HepG2 (cell line): ENCODE measurements around the gene DUSP15. TPM values are rescaled to one million over a fixed set of nuclear protein-coding genes. Genes with fewer than 3 reads are reported as not detected.

Experiments used
- CEBPZ ChIP-seq: IDR thresholded peaks from 2 replicates; pipeline ENCODE4 v1.6.1; 2012; ENCODE audit warnings: low read length, improper control_type of control experiment
- FOXO4 ChIP-seq: sonication (generic); formaldehyde crosslinking; conservative IDR thresholded peaks from 2 replicates; pipeline ENCODE4 v1.8.1; 2023; ENCODE audit warnings: missing genetic modification reagents
- HES4 ChIP-seq: sonication (generic); formaldehyde crosslinking; IDR thresholded peaks from 2 replicates; pipeline ENCODE4 v1.9.0; 2021; ENCODE audit warnings: mild to moderate bottlenecking, missing genetic modification reagents, borderline replicate concordance
- HOMEZ ChIP-seq: IDR thresholded peaks from 2 replicates; pipeline ENCODE4 v1.6.1; 2016; ENCODE audit warnings: low read depth
- ISX ChIP-seq: sonication (generic); formaldehyde crosslinking; conservative IDR thresholded peaks from 2 replicates; pipeline ENCODE4 v1.5.0; 2020; ENCODE audit warnings: missing genetic modification reagents
- JARID2 ChIP-seq: sonication (generic); formaldehyde crosslinking; IDR thresholded peaks from 2 replicates; pipeline ENCODE4 v1.8.1; 2023; ENCODE audit warnings: missing genetic modification reagents, inconsistent platforms; ENCODE audit not compliant: insufficient replicate concordance
- KLF12 ChIP-seq: sonication (generic); formaldehyde crosslinking; IDR thresholded peaks from 2 replicates; pipeline ENCODE4 v1.4.0; 2020; ENCODE audit warnings: missing genetic modification reagents, borderline replicate concordance
- MBD4 ChIP-seq: IDR thresholded peaks from 2 replicates; pipeline ENCODE4 v1.6.1; 2012; ENCODE audit warnings: low read length, inconsistent platforms, borderline replicate concordance
- NR2F6 ChIP-seq, 2 experiments: IDR thresholded peaks; 2 replicates each; pipeline ENCODE4 v1.6.1; 2016; ENCODE audit warnings: antibody characterized with exemption in 1 of 2, mild to moderate bottlenecking in 1 of 2
- PCBP2 ChIP-seq: fragments of 200-400 bp; formaldehyde crosslinking; optimal IDR thresholded peaks from 2 replicates; pipeline ENCODE3; 2018; ENCODE audit warnings: low read length, low read depth; ENCODE audit not compliant: poor library complexity, severe bottlenecking
- PLSCR1 ChIP-seq: sonication (generic); formaldehyde crosslinking; IDR thresholded peaks from 2 replicates; pipeline ENCODE4 v1.5.0; 2020; ENCODE audit warnings: missing genetic modification reagents, mild to moderate bottlenecking, borderline replicate concordance
- PRPF4 ChIP-seq: fragments of 200-400 bp; formaldehyde crosslinking; IDR thresholded peaks from 2 replicates; pipeline ENCODE4 v1.6.1; 2016; ENCODE audit warnings: low read length, low read depth; ENCODE audit not compliant: poor library complexity, severe bottlenecking
- SALL2 ChIP-seq: sonication (generic); formaldehyde crosslinking; IDR thresholded peaks from 2 replicates; pipeline ENCODE4 v1.8.1; 2023; ENCODE audit warnings: mild to moderate bottlenecking, missing genetic modification reagents, inconsistent platforms
- WIZ ChIP-seq: sonication (generic); formaldehyde crosslinking; IDR thresholded peaks from 2 replicates; pipeline ENCODE4 v1.5.1; 2020; ENCODE audit warnings: mild to moderate bottlenecking, missing genetic modification reagents
- ZFP1 ChIP-seq: IDR thresholded peaks from 2 replicates; pipeline ENCODE4 v1.6.1; 2016
- ZMYM3 ChIP-seq: sonication (generic); formaldehyde crosslinking; IDR thresholded peaks from 2 replicates; pipeline ENCODE4 v1.5.1; 2020; ENCODE audit warnings: mild to moderate bottlenecking, missing genetic modification reagents
- ZNF143 ChIP-seq: sonication (generic); formaldehyde crosslinking; IDR thresholded peaks from 2 replicates; pipeline ENCODE4 v1.4.0; 2020; ENCODE audit warnings: missing genetic modification reagents
- ZNF335 ChIP-seq: sonication (generic); formaldehyde crosslinking; IDR thresholded peaks from 2 replicates; pipeline ENCODE4 v1.4.0; 2020; ENCODE audit warnings: missing genetic modification reagents
- ZNF382 ChIP-seq: sonication (generic); formaldehyde crosslinking; IDR thresholded peaks from 2 replicates; pipeline ENCODE4 v1.5.0; 2020; ENCODE audit warnings: missing genetic modification reagents, mild to moderate bottlenecking, borderline replicate concordance
- ZNF510 ChIP-seq: sonication (generic); formaldehyde crosslinking; IDR thresholded peaks from 2 replicates; pipeline ENCODE4 v1.4.0; 2020; ENCODE audit warnings: low read depth, mild to moderate bottlenecking, missing genetic modification reagents
- ZNF670 ChIP-seq: sonication (generic); formaldehyde crosslinking; IDR thresholded peaks from 2 replicates; pipeline ENCODE4 v1.8.0; 2022; ENCODE audit warnings: mild to moderate bottlenecking, missing genetic modification reagents, borderline replicate concordance
- ZNF749 ChIP-seq: sonication (generic); formaldehyde crosslinking; IDR thresholded peaks from 2 replicates; pipeline ENCODE4 v1.8.0; 2022; ENCODE audit warnings: mild to moderate bottlenecking, missing genetic modification reagents, moderate library complexity, borderline replicate concordance
- ZNF891 ChIP-seq: sonication (generic); formaldehyde crosslinking; IDR thresholded peaks from 2 replicates; pipeline ENCODE4 v1.5.0; 2020; ENCODE audit warnings: mild to moderate bottlenecking, missing genetic modification reagents
- polyA plus RNA-seq, 8 experiments: library from polyadenylated mRNA; depleted of rRNA in 3 of 8; stranded (reverse) in 7 of 8; unstranded in 1 of 8; fragments of >200 nt; fragmentation: Illumina TruSeq in 4 of 8; extraction: Trizol in 4 of 8; gene quantifications; 2 replicates each; pipeline versions ENCODE4 v1.2.1 to v1.2.3, GENCODE V29; 2011 to 2016; ENCODE audit warnings: low read depth in 4 of 8, missing spikeins in 1 of 8, mixed read lengths in 1 of 8; ENCODE audit not compliant: insufficient read depth in 1 of 8
- total RNA-seq, 5 experiments: library from RNA; depleted of rRNA; stranded (reverse); fragments of >200 nt; fragmentation: Illumina TruSeq; extraction: Trizol; gene quantifications; 2 replicates each; pipeline ENCODE4 v1.2.3, GENCODE V29; 2016; ENCODE audit warnings: low read depth in 1 of 5

DUSP15 gene
- total and polyA plus RNA-seq, 2 of the 13 experiments (the other 11 are each of a cell fraction or from before 2014, with no cell fraction given) = 0.17 to 0.93 TPM

- no peak for TF ChIP-seq NR2F6 (IDR thresholded peaks at IDR 0.05)
- TF ChIP-seq NR2F6 (CRISPR knock-in tag; IDR thresholded peaks at IDR 0.05) = no peak
- TF ChIP-seq ZMYM3 (CRISPR knock-in tag) = peak; percentile 47; the same call in 1 of the 2 replicates
- TF ChIP-seq PRPF4 = no peak
- no peak for TF ChIP-seq FOXO4 (CRISPR knock-in tag)
- TF ChIP-seq ZNF670 (CRISPR knock-in tag) = no peak
- TF ChIP-seq ZNF749 (CRISPR knock-in tag) = 0 out of 2 replicates have a peak, but pooled peaks have one; percentile 44
- no peak for TF ChIP-seq PCBP2
- TF ChIP-seq KLF12 = 0 out of 2 replicates have a peak, but pooled peaks have one; percentile 7
- TF ChIP-seq ISX (CRISPR knock-in tag) = no peak
- no peak for TF ChIP-seq CEBPZ
- TF ChIP-seq ZFP1 (CRISPR knock-in tag) = no peak
- TF ChIP-seq HOMEZ (CRISPR knock-in tag) = no peak
- no peak for TF ChIP-seq ZNF891
- no peak for TF ChIP-seq ZNF335 (CRISPR knock-in tag)
- TF ChIP-seq ZNF510 = 0 out of 2 replicates have a peak, but pooled peaks have one; percentile 48
- no peak for TF ChIP-seq JARID2 (CRISPR knock-in tag)
- TF ChIP-seq WIZ (CRISPR knock-in tag) = no peak
- no peak for TF ChIP-seq PLSCR1 (CRISPR knock-in tag)
- TF ChIP-seq SALL2 (CRISPR knock-in tag) = no peak
- no peak for TF ChIP-seq HES4 (CRISPR knock-in tag)
- TF ChIP-seq ZNF143 = 0 out of 2 replicates have a peak, but pooled peaks have one; percentile 8
- no peak for TF ChIP-seq ZNF382 (CRISPR knock-in tag)
- TF ChIP-seq MBD4 = no peak
Measured at GRCh38 chr20:31860390-31861134, 9.8 kb downstream of the DUSP15 start (continued).
